Gastroesophageal sphincter (tissue), 3 donors: ENCODE measurements around the gene CRHR2.

Experiments
- CTCF ChIP-seq, 4 experiments: fragments of 200-600 bp in 2 of 4; fragments of 450-650 bp in 2 of 4; sonication (generic) in 1 of 4; IDR thresholded peaks; one replicate each; pipeline ENCODE4 v1.5.1; 2017 to 2019; ENCODE audit warnings: antibody characterized with exemption in 4 of 4, mild to moderate bottlenecking in 2 of 4, moderate library complexity in 2 of 4
- EP300 ChIP-seq: sonication (generic); formaldehyde crosslinking; IDR thresholded peaks from one replicate; pipeline ENCODE4 v1.6.1; 2017; ENCODE audit warnings: antibody characterized with exemption, mild to moderate bottlenecking
- POLR2A ChIP-seq, 2 donors: fragments of 450-650 bp; IDR thresholded peaks; one replicate each; pipeline ENCODE4 v1.6.1; 2017; ENCODE audit warnings: antibody characterized with exemption in 2 of 2, mild to moderate bottlenecking in 2 of 2, moderate library complexity in 1 of 2

GRCh38 chr7:30634193-30634626, 48.0 kb downstream of the CRHR2 start:
- TF ChIP-seq POLR2A (IDR thresholded peaks at IDR 0.05) (no peak), CTCF (IDR thresholded peaks at IDR 0.05) (no peak), EP300 (no peak)
